BE2C (cell line): ENCODE results near the gene COL18A1.
A peak's percentile ranks its signal among the peaks of the same experiment; 100 is the strongest.
"Not testable (repeated sequence)": the region's sequence is repeated elsewhere in the genome, so short reads cannot be mapped to it uniquely, and the experiment has no call there.

Source experiments
- DNase-seq: peaks from one replicate; pipeline ENCODE4 v3.0.0-alpha.2; 2020
- H3K27me3 ChIP-seq: fragments of 250-450 bp; sonication (Bioruptor Pico); 2 replicates; pipeline ENCODE4 v1.5.1; 2020; ENCODE audit warnings: mild to moderate bottlenecking
- H3K36me3 ChIP-seq: fragments of 250-450 bp; sonication (Bioruptor Pico); 2 replicates; pipeline ENCODE4 v1.5.1; 2020; ENCODE audit warnings: mild to moderate bottlenecking
- H3K4me1 ChIP-seq: fragments of 250-450 bp; sonication (Bioruptor Pico); 2 replicates; pipeline ENCODE4 v1.5.1; 2020
- H3K4me3 ChIP-seq: 2 replicates; pipeline ENCODE4 v1.5.1; 2011; ENCODE audit warnings: low read depth, low read length
- H3K9me3 ChIP-seq: fragments of 250-450 bp; sonication (Bioruptor Pico); 2 replicates; pipeline ENCODE4 v1.5.1; 2020
- CTCF ChIP-seq: IDR thresholded peaks from 2 replicates; pipeline ENCODE4 v1.5.1; 2012; ENCODE audit warnings: mild to moderate bottlenecking, low read depth, low read length

Gene COL18A1

GRCh38 chr21:45366476-45366875, 38.5 kb upstream of the COL18A1 start:
- Histone ChIP-seq H3K36me3 (no peaks in the 10 kb centered on the region), H3K27me3 (no peaks in the 10 kb centered on the region), H3K4me3 (no peak overlapping the region), H3K4me1 (peaks cover 15% of the 10 kb centered on the region), H3K9me3 (no peaks in the 10 kb centered on the region)
- no peak for DNase-seq
- no peak for TF ChIP-seq CTCF

- Histone ChIP-seq H3K4me3 (no peak overlapping the region), H3K27me3 (no peaks in the 10 kb centered on the region), H3K36me3 (no peaks in the 10 kb centered on the region), H3K9me3 (no peaks in the 10 kb centered on the region), H3K4me1 (peaks cover 15% of the 10 kb centered on the region)
- DNase-seq = peak; percentile 75
- TF ChIP-seq CTCF = no peak
Observed at GRCh38 chr21:45366931-45367401, 38.0 kb upstream of the COL18A1 start.

GRCh38 chr21:45367402-45368351, 37.3 kb upstream of the COL18A1 start:
- Histone ChIP-seq H3K27me3 (no peaks in the 10 kb centered on the region), H3K4me3 (no peak overlapping the region), H3K9me3 (no peaks in the 10 kb centered on the region), H3K36me3 (no peaks in the 10 kb centered on the region), H3K4me1 (peaks cover 15% of the 10 kb centered on the region)
- TF ChIP-seq CTCF = no peak
- DNase-seq = no peak

GRCh38 chr21:45369018-45369417, 35.9 kb upstream of the COL18A1 start:
- H3K4me1 ChIP-seq = peaks cover 15% of the 10 kb centered on the region
- not testable (repeated sequence) for H3K9me3 ChIP-seq, H3K4me3 ChIP-seq, DNase-seq, H3K27me3 ChIP-seq, H3K36me3 ChIP-seq

- peaks cover 12% of the 10 kb centered on the region for H3K4me1 ChIP-seq
- H3K4me3 ChIP-seq = no peak overlapping the region
- no peaks in the 10 kb centered on the region for H3K27me3 ChIP-seq
- H3K9me3 ChIP-seq = no peaks in the 10 kb centered on the region
- no peak for DNase-seq
- H3K36me3 ChIP-seq = no peaks in the 10 kb centered on the region
- no peak for TF ChIP-seq CTCF
Observed at GRCh38 chr21:45370575-45370974, 34.4 kb upstream of the COL18A1 start.

- Histone ChIP-seq H3K9me3 (no peaks in the 10 kb centered on the region), H3K27me3 (no peaks in the 10 kb centered on the region), H3K4me3 (no peak overlapping the region), H3K4me1 (peaks cover 12% of the 10 kb centered on the region), H3K36me3 (no peaks in the 10 kb centered on the region)
- DNase-seq = no peak
- no peak for TF ChIP-seq CTCF
Observed at GRCh38 chr21:45371081-45371480, 33.9 kb upstream of the COL18A1 start.
